Activated T-helper 1 cell treated with anti-CD3 and anti-CD28 coated beads, Interleukin-12 subunit alpha, Interleukin-12 subunit beta, Interleukin-2, Interleukin-4 antibody, amounts not matched to agents 30 ng/mL and 10 ng/mL and 1 ng/mL, durations not matched to agents 14 hours and 24 hours and 36 hours (primary cell): ENCODE results near the gene PHKG1. TPM values are rescaled to one million over a fixed set of nuclear protein-coding genes. Genes with fewer than 3 reads are reported as not detected.
A peak's percentile ranks its signal among the peaks of the same experiment; 100 is the strongest.
"Not testable (repeated sequence)": the region's sequence is repeated elsewhere in the genome, so short reads cannot be mapped to it uniquely, and the experiment has no call there.

ENCODE experiments used
- DNase-seq: peaks from one replicate; pipeline ENCODE4 v3.0.0; 2021; ENCODE audit warnings: low spot score
- H3K27ac Mint-ChIP-seq: one replicate; pipeline ENCODE4 v1.8.0; 2021; ENCODE audit warnings: mild to moderate bottlenecking, mixed read lengths
- H3K27me3 Mint-ChIP-seq: one replicate; pipeline ENCODE4 v1.8.0; 2022; ENCODE audit warnings: mild to moderate bottlenecking, moderate library complexity, mixed read lengths; ENCODE audit not compliant: insufficient read depth
- H3K36me3 Mint-ChIP-seq: one replicate; pipeline ENCODE4 v1.8.0; 2021; ENCODE audit warnings: low read depth, mixed read lengths
- H3K4me1 Mint-ChIP-seq: one replicate; pipeline ENCODE4 v1.8.0; 2021; ENCODE audit warnings: low read depth, mixed read lengths
- H3K4me3 Mint-ChIP-seq: one replicate; pipeline ENCODE4 v1.8.0; 2021; ENCODE audit warnings: mild to moderate bottlenecking, moderate library complexity, mixed read lengths
- H3K9me3 Mint-ChIP-seq: one replicate; pipeline ENCODE4 v1.8.0; 2021; ENCODE audit warnings: mixed read lengths
- intact Hi-C: fragments of 100-400 bp; cut with micrococcal nuclease; formaldehyde crosslinking; loops from one replicate; pipeline ENCODE4 v1.15.1; 2024
- total RNA-seq: library from RNA; stranded (reverse); gene quantifications from 2 replicates; pipeline ENCODE4 v1.2.3, GENCODE V29; 2022

PHKG1 gene
- total RNA-seq, 1 donor from 2014 or later: 4.3 TPM

- H3K9me3 Mint-ChIP-seq: peaks cover 12% of the 10 kb centered on the region
- H3K27ac Mint-ChIP-seq, intact Hi-C loops, H3K27me3 Mint-ChIP-seq, DNase-seq: not testable (repeated sequence)
- peaks cover 50% of the 10 kb centered on the region for H3K36me3 Mint-ChIP-seq
- peaks cover 21% of the 10 kb centered on the region for H3K4me1 Mint-ChIP-seq
- peak overlapping the region; percentile 95 for H3K4me3 Mint-ChIP-seq
Measured at GRCh38 chr7:56104138-56104537, 11.4 kb upstream of the PHKG1 start.

- peaks cover 5% of the 10 kb centered on the region for H3K4me1 Mint-ChIP-seq
- H3K4me3 Mint-ChIP-seq: no peak overlapping the region
- DNase-seq: no peak
- no peak overlapping the region for H3K27ac Mint-ChIP-seq
- intact Hi-C loops: no loop called here
- H3K36me3 Mint-ChIP-seq: peaks cover 35% of the 10 kb centered on the region
- H3K27me3 Mint-ChIP-seq: no peaks in the 10 kb centered on the region
- no peaks in the 10 kb centered on the region for H3K9me3 Mint-ChIP-seq
Measured at GRCh38 chr7:56099653-56100052, 6.9 kb upstream of the PHKG1 start.

- peaks cover 28% of the 10 kb centered on the region for H3K36me3 Mint-ChIP-seq
- H3K4me3 Mint-ChIP-seq, H3K9me3 Mint-ChIP-seq, H3K4me1 Mint-ChIP-seq, intact Hi-C loops, H3K27ac Mint-ChIP-seq, H3K27me3 Mint-ChIP-seq, DNase-seq: not testable (repeated sequence)
Measured at GRCh38 chr7:56098187-56099008, 5.6 kb upstream of the PHKG1 start.

- Mint-ChIP-seq H3K4me1 (peaks cover 5% of the 10 kb centered on the region), H3K36me3 (peaks cover 25% of the 10 kb centered on the region), H3K27ac (no peak overlapping the region), H3K27me3 (no peaks in the 10 kb centered on the region), H3K9me3 (no peaks in the 10 kb centered on the region), H3K4me3 (no peak overlapping the region)
- intact Hi-C loops: no loop called here
- no peak for DNase-seq
Measured at GRCh38 chr7:56097700-56098099, 4.9 kb upstream of the PHKG1 start.

- DNase-seq, H3K27me3 Mint-ChIP-seq, H3K36me3 Mint-ChIP-seq, intact Hi-C loops, H3K27ac Mint-ChIP-seq, H3K4me1 Mint-ChIP-seq, H3K9me3 Mint-ChIP-seq, H3K4me3 Mint-ChIP-seq: not testable (repeated sequence)
Measured at GRCh38 chr7:56092388-56092787, 364 bp downstream of the PHKG1 start.

GRCh38 chr7:56091591-56091990 lies 1.2 kb downstream of the PHKG1 start:
- Mint-ChIP-seq H3K4me3 (no peak overlapping the region), H3K9me3 (no peaks in the 10 kb centered on the region), H3K27me3 (no peaks in the 10 kb centered on the region), H3K27ac (no peak overlapping the region), H3K4me1 (no peaks in the 10 kb centered on the region), H3K36me3 (peaks cover 6% of the 10 kb centered on the region)
- no peak for DNase-seq
- intact Hi-C loops: no loop called here

- no peaks in the 10 kb centered on the region for H3K27me3 Mint-ChIP-seq
- H3K27ac Mint-ChIP-seq: no peak overlapping the region
- intact Hi-C loops: no loop called here
- no peak for DNase-seq
- no peak overlapping the region for H3K4me3 Mint-ChIP-seq
- peaks cover 3% of the 10 kb centered on the region for H3K36me3 Mint-ChIP-seq
- no peaks in the 10 kb centered on the region for H3K4me1 Mint-ChIP-seq
- H3K9me3 Mint-ChIP-seq: no peaks in the 10 kb centered on the region
Measured at GRCh38 chr7:56087445-56087844, 5.3 kb downstream of the PHKG1 start.

- no peaks in the 10 kb centered on the region for H3K4me1 Mint-ChIP-seq
Measured at GRCh38 chr7:56086761-56087160, 6.0 kb downstream of the PHKG1 start.

GRCh38 chr7:56083150-56083785 lies 9.5 kb downstream of the PHKG1 start:
- no peak for DNase-seq
- intact Hi-C loops: no loop called here
- Mint-ChIP-seq H3K36me3 (peaks cover 14% of the 10 kb centered on the region), H3K27me3 (no peaks in the 10 kb centered on the region), H3K4me1 (no peaks in the 10 kb centered on the region), H3K27ac (no peak overlapping the region), H3K4me3 (no peak overlapping the region), H3K9me3 (no peaks in the 10 kb centered on the region)

More at GRCh38 chr7:56086761-56087160, 6.0 kb downstream of the PHKG1 start:
- intact Hi-C loops: no loop called here
- no peak overlapping the region for H3K27ac Mint-ChIP-seq
- peaks cover 3% of the 10 kb centered on the region for H3K36me3 Mint-ChIP-seq
- no peak for DNase-seq
- H3K9me3 Mint-ChIP-seq: no peaks in the 10 kb centered on the region
- H3K4me3 Mint-ChIP-seq: no peak overlapping the region
- no peaks in the 10 kb centered on the region for H3K27me3 Mint-ChIP-seq

- H3K27me3 Mint-ChIP-seq: no peaks in the 10 kb centered on the region
- H3K4me1 Mint-ChIP-seq: no peaks in the 10 kb centered on the region
- no peak overlapping the region for H3K4me3 Mint-ChIP-seq
- no peak overlapping the region for H3K27ac Mint-ChIP-seq
- no peaks in the 10 kb centered on the region for H3K9me3 Mint-ChIP-seq
- peaks cover 15% of the 10 kb centered on the region for H3K36me3 Mint-ChIP-seq
- no peak for DNase-seq
- intact Hi-C loops: no loop called here
Measured at GRCh38 chr7:56081626-56082340, 11.0 kb downstream of the PHKG1 start.

- H3K36me3 Mint-ChIP-seq: peaks cover 20% of the 10 kb centered on the region
- H3K4me3 Mint-ChIP-seq, DNase-seq, intact Hi-C loops, H3K4me1 Mint-ChIP-seq, H3K9me3 Mint-ChIP-seq, H3K27me3 Mint-ChIP-seq, H3K27ac Mint-ChIP-seq: not testable (repeated sequence)
Measured at GRCh38 chr7:56080726-56081435, 11.9 kb downstream of the PHKG1 start.

GRCh38 chr7:56079450-56080185 lies 13.1 kb downstream of the PHKG1 start:
- intact Hi-C loops: no loop called here
- Mint-ChIP-seq H3K4me1 (no peaks in the 10 kb centered on the region), H3K27ac (peak overlapping the region; percentile 23), H3K36me3 (peaks cover 20% of the 10 kb centered on the region), H3K4me3 (no peak overlapping the region), H3K9me3 (no peaks in the 10 kb centered on the region), H3K27me3 (no peaks in the 10 kb centered on the region)
- no peak for DNase-seq
